GM12878 (cell line): ENCODE results near the gene GTPBP1. TPM values are rescaled to one million over a fixed set of nuclear protein-coding genes. Genes with fewer than 3 reads are reported as not detected.
A peak's percentile ranks its signal among the peaks of the same experiment; 100 is the strongest.

Experiments used
- ATAC-seq: fragments of 200-7000 bp; cut with Tn5 transposase; 3 replicates; pipeline ENCODE4 v1.9.1; 2020; ENCODE audit warnings: mild to moderate bottlenecking, moderate library complexity
- BruUV-seq: library from RNA; stranded (reverse); fragments of 400-500 nt; replicated peaks from 2 replicates; lab custom pipeline; 2021; lab: Mats Ljungman, UMichigan
- CTCF ChIA-PET: fragments of 300-600 bp; sonication (Branson Sonifier 250); formaldehyde crosslinking; extraction: SDS; loops from one replicate; lab custom pipeline; 2021; ENCODE audit warnings: inconsistent platforms; lab: Yijun Ruan, JAX
- POLR2A ChIA-PET: fragments of 350-600 bp; formaldehyde crosslinking; extraction: SDS; loops from one replicate; lab custom pipeline; 2021; ENCODE audit warnings: inconsistent platforms; lab: Charles Lee
- RAD21 ChIA-PET: fragments of 300-600 bp; sonication (Branson Sonifier 250); formaldehyde crosslinking; loops from one replicate; lab custom pipeline; 2023; ENCODE audit warnings: antibody characterized with exemption; ENCODE audit not compliant: unreplicated experiment; lab: Charles Lee
- SMC1A ChIA-PET: fragments of 300-600 bp; sonication (Branson Sonifier 250); formaldehyde crosslinking; loops from one replicate; lab custom pipeline; 2023; ENCODE audit not compliant: unreplicated experiment, uncharacterized antibody; lab: Charles Lee
- DNase-seq: peaks from one replicate; pipeline ENCODE4 v3.0.0-alpha.2; 2011; ENCODE audit warnings: low read depth, low spot score
- FAIRE-seq: peaks from 3 replicates; lab custom pipeline; 2011; peaks lifted over from hg19 to GRCh38; lab: Jason Lieb, UNC
- H2AFZ ChIP-seq: 2 replicates; pipeline ENCODE4 v1.6.0; 2011; ENCODE audit warnings: low read depth, low read length, control low read depth; ENCODE audit not compliant: control insufficient read depth
- H3K27ac ChIP-seq: 2 replicates; pipeline ENCODE4 v1.5.1; 2011; ENCODE audit warnings: control low read depth; ENCODE audit not compliant: control insufficient read depth, insufficient read depth
- H3K27me3 ChIP-seq, 2 experiments: replicated peaks in 1 of 2; 2 replicates each; pipeline versions ENCODE4 v1.6.0 to v1.6.1; 2011; ENCODE audit warnings: low read length in 1 of 2; ENCODE audit not compliant: control insufficient read depth in 2 of 2, insufficient read depth in 2 of 2
- H3K36me3 ChIP-seq, 2 experiments: 2 replicates each; pipeline ENCODE4 v1.5.1; 2011; ENCODE audit warnings: low read length in 1 of 2; ENCODE audit not compliant: control insufficient read depth in 2 of 2, insufficient read depth in 2 of 2
- H3K4me1 ChIP-seq: 2 replicates; pipeline ENCODE4 v1.6.1; 2011; ENCODE audit warnings: mild to moderate bottlenecking, low read length, moderate library complexity, mixed read lengths; ENCODE audit not compliant: control insufficient read depth, insufficient read depth
- H3K4me2 ChIP-seq: 2 replicates; pipeline ENCODE4 v1.6.0; 2011; ENCODE audit warnings: control low read depth; ENCODE audit not compliant: control insufficient read depth, insufficient read depth
- H3K4me3 ChIP-seq: fragments of 200-600 bp; sonication (generic); 2 replicates; pipeline ENCODE4 v1.5.1; 2016
- H3K79me2 ChIP-seq: 2 replicates; pipeline ENCODE4 v1.6.0; 2011; ENCODE audit warnings: low read length; ENCODE audit not compliant: control insufficient read depth, insufficient read depth
- H3K9ac ChIP-seq: 2 replicates; pipeline ENCODE4 v1.8.0; 2011; ENCODE audit warnings: low read length, control low read depth, mixed read lengths; ENCODE audit not compliant: control insufficient read depth, insufficient read depth
- H3K9me3 ChIP-seq: replicated peaks from 3 replicates; pipeline ENCODE4 v1.5.1; 2011; ENCODE audit warnings: mild to moderate bottlenecking, low read length; ENCODE audit not compliant: control insufficient read depth, insufficient read depth
- H4K20me1 ChIP-seq: 2 replicates; pipeline ENCODE4 v1.6.0; 2011; ENCODE audit not compliant: control insufficient read depth, insufficient read depth
- SIN3A ChIP-seq: IDR thresholded peaks from 2 replicates; pipeline ENCODE4 v1.6.1; 2012; ENCODE audit warnings: low read depth, low read length, improper control_type of control experiment
- WGBS: methylation state at CpG from one replicate; pipeline ENCODE4 v1.1.6; 2016; ENCODE audit warnings: low lambda C conversion rate; ENCODE audit not compliant: insufficient replicate concordance, insufficient coverage; ENCODE audit errors: missing lambda C conversion rate; 5-methylcytosine and 5-hydroxymethylcytosine counted together
- in situ Hi-C: fragments of 300-500 bp; cut with MboI; formaldehyde crosslinking; loops from 9 replicates; pipeline ENCODE4 v1.14.3; 2018; ENCODE audit warnings: mixed read lengths
- intact Hi-C: fragments of 100-400 bp; cut with micrococcal nuclease; formaldehyde crosslinking; loops from one replicate; pipeline ENCODE4 v1.14.2; 2022; ENCODE audit not compliant: unreplicated experiment
- polyA plus RNA-seq, 11 experiments: library from polyadenylated mRNA; depleted of rRNA in 4 of 11; unstranded in 6 of 11; stranded (reverse) in 5 of 11; fragments of >200 nt; fragmentation: Nextera tagmentation in 4 of 11; fragmentation: Illumina TruSeq in 1 of 11; extraction: Ambion mirVana in 4 of 11; extraction: Trizol in 1 of 11; gene quantifications; 1 replicate in 1 of 11; 2 replicates in 10 of 11; pipeline versions ENCODE4 v1.2.1 to v1.2.3, GENCODE V29; 2011 to 2016; ENCODE audit warnings: inconsistent platforms in 2 of 11, missing spikeins in 2 of 11, low read depth in 1 of 11
- total RNA-seq, 4 experiments: library from RNA; depleted of rRNA in 3 of 4; stranded (reverse); fragments of >200 nt in 3 of 4; fragmentation: Illumina TruSeq in 1 of 4; extraction: Trizol in 1 of 4; gene quantifications; 2 replicates each; pipeline versions ENCODE4 v1.2.1 to v1.2.3, GENCODE V29; 2013 to 2021
- TF ChIP-seq, protein P1 (sequence below): fragments of 450-650 bp; IDR thresholded peaks from 2 replicates; pipeline ENCODE4 v1.6.1; 2016; ENCODE audit warnings: mild to moderate bottlenecking, moderate library complexity, borderline replicate concordance
- TF ChIP-seq, protein P2 (sequence below): fragments of 450-650 bp; IDR thresholded peaks from 2 replicates; pipeline ENCODE4 v1.6.1; 2016; ENCODE audit warnings: mild to moderate bottlenecking

The GTPBP1 gene
- total and polyA plus RNA-seq, 10 of the 15 experiments (the other 5 are each of a cell fraction or from before 2014, with no cell fraction given): 0.89 to 63.1 (median 34.2) TPM

DNA sequence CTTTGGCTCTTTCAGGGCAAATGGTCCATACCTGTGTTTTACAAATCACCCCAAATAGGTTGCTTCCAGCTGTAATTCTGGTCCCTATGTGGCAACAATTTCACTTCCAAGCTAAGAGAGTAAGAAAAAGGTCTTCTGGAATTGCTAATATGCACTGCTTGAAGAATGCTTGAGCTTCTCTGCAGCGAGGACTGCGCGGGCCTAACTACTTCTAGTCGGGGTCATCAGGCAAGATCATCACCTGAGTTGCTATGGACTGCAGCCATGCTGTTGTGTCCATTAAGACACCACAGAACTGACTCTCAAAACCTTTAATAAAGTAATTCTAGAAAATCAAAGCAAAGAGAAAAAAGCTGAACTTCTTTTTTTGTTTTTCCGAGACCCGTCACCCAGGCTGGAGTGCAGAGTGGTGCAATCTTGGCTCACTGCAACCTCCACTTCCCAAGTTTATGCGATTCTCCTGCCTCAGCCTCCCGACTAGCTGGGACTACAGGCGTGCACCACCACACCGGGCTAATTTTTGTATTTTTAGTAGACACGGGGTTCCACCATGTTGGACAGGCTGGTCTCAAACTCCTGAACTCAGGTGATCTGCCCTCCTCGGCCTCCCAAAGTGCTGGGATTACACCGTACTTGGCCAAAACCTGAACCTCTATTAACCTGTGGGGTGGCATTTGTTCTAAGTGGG lies 7.2 kb upstream of the GTPBP1 start:
- H3K9ac ChIP-seq: peak overlapping the region; percentile 90
- ATAC-seq: no peak
- H2AFZ ChIP-seq: no peak overlapping the region
- peaks cover 8% of the 10 kb centered on the region for H3K4me1 ChIP-seq
- peak overlapping the region; percentile 83 for H3K4me2 ChIP-seq
- intact Hi-C loops (no loop called here), in situ Hi-C loops (no loop called here)
- H3K27ac ChIP-seq: no peak overlapping the region
- POLR2A ChIA-PET: interaction anchor here (0.6 to 5.9 kb wide), 11 partner anchors 9 to 767 kb away, joined by 3 to 43 read pairs (median 5); partner anchors contain the start of genes CBY1, DMC1, FAM227A and SUN2
- no peak for DNase-seq
- no peaks in the 10 kb centered on the region for H3K27me3 ChIP-seq
- no TSS peak for BruUV-seq
- RAD21 ChIA-PET: interaction anchor here (1.2 to 5.3 kb wide), 4 partner anchors 10 to 393 kb away, joined by 3 to 30 read pairs (median 3); no protein-coding TSS in a partner anchor
- peaks cover 55% of the 10 kb centered on the region for H3K79me2 ChIP-seq
- 97% methylated on average over 13 of the region's 13 CpGs for WGBS
- no peaks in the 10 kb centered on the region for H4K20me1 ChIP-seq
- no peaks in the 10 kb centered on the region for H3K9me3 ChIP-seq
- no peak for FAIRE-seq
- H3K4me3 ChIP-seq: peak overlapping the region; percentile 86
- no peak for TF ChIP-seq SIN3A
- TF ChIP-seq, protein P1, sequence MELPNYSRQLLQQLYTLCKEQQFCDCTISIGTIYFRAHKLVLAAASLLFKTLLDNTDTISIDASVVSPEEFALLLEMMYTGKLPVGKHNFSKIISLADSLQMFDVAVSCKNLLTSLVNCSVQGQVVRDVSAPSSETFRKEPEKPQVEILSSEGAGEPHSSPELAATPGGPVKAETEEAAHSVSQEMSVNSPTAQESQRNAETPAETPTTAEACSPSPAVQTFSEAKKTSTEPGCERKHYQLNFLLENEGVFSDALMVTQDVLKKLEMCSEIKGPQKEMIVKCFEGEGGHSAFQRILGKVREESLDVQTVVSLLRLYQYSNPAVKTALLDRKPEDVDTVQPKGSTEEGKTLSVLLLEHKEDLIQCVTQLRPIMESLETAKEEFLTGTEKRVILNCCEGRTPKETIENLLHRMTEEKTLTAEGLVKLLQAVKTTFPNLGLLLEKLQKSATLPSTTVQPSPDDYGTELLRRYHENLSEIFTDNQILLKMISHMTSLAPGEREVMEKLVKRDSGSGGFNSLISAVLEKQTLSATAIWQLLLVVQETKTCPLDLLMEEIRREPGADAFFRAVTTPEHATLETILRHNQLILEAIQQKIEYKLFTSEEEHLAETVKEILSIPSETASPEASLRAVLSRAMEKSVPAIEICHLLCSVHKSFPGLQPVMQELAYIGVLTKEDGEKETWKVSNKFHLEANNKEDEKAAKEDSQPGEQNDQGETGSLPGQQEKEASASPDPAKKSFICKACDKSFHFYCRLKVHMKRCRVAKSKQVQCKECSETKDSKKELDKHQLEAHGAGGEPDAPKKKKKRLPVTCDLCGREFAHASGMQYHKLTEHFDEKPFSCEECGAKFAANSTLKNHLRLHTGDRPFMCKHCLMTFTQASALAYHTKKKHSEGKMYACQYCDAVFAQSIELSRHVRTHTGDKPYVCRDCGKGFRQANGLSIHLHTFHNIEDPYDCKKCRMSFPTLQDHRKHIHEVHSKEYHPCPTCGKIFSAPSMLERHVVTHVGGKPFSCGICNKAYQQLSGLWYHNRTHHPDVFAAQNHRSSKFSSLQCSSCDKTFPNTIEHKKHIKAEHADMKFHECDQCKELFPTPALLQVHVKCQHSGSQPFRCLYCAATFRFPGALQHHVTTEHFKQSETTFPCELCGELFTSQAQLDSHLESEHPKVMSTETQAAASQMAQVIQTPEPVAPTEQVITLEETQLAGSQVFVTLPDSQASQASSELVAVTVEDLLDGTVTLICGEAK: 0 out of 2 replicates have a peak, but pooled peaks have one; percentile 12
- TF ChIP-seq, protein P2, sequence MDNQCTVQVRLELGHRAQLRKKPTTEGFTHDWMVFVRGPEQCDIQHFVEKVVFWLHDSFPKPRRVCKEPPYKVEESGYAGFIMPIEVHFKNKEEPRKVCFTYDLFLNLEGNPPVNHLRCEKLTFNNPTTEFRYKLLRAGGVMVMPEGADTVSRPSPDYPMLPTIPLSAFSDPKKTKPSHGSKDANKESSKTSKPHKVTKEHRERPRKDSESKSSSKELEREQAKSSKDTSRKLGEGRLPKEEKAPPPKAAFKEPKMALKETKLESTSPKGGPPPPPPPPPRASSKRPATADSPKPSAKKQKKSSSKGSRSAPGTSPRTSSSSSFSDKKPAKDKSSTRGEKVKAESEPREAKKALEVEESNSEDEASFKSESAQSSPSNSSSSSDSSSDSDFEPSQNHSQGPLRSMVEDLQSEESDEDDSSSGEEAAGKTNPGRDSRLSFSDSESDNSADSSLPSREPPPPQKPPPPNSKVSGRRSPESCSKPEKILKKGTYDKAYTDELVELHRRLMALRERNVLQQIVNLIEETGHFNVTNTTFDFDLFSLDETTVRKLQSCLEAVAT: peak; percentile 89
- 0 out of 4 replicates have a peak, but pooled peaks cover 0 to 7% of the 10 kb centered on the region in 2 experiments for H3K36me3 ChIP-seq
- CTCF ChIA-PET: interaction anchor here (0.7 to 4.4 kb wide), 6 partner anchors 9 to 803 kb away, joined by 3 to 45 read pairs (median 4); partner anchors contain the start of gene TOMM22
- SMC1A ChIA-PET: interaction anchor here (0.7 to 7.6 kb wide), 9 partner anchors 9 to 196 kb away, joined by 3 to 54 read pairs (median 4); partner anchors contain the start of genes CBY1, FAM227A, GTPBP1 and TOMM22
